HUES6 (cell line): ENCODE results near the gene HOOK1.
"Not testable (repeated sequence)": the region's sequence is repeated elsewhere in the genome, so short reads cannot be mapped to it uniquely, and the experiment has no call there.

Source experiments
- H3K27ac ChIP-seq: 2 replicates; pipeline ENCODE4 v1.7.0; 2013; ENCODE audit warnings: low read depth, mild to moderate bottlenecking, low read length, inconsistent platforms
- H3K27me3 ChIP-seq: 2 replicates; pipeline ENCODE4 v1.6.1; 2013; ENCODE audit warnings: low read length; ENCODE audit not compliant: control insufficient read depth, insufficient read depth
- H3K36me3 ChIP-seq: 2 replicates; pipeline ENCODE4 v1.6.1; 2013; ENCODE audit warnings: low read length; ENCODE audit not compliant: control insufficient read depth, insufficient read depth
- H3K4me1 ChIP-seq: 2 replicates; pipeline ENCODE4 v1.6.1; 2013; ENCODE audit warnings: low read length; ENCODE audit not compliant: control insufficient read depth, insufficient read depth
- H3K4me3 ChIP-seq: 2 replicates; pipeline ENCODE4 v1.5.1; 2013; ENCODE audit warnings: low read depth, low read length
- H3K9ac ChIP-seq: one replicate; pipeline ENCODE4 v1.6.1; 2013; ENCODE audit warnings: mild to moderate bottlenecking, low read length
- H3K9me3 ChIP-seq: 2 replicates; pipeline ENCODE4 v1.6.1; 2013; ENCODE audit warnings: low read depth, low read length; ENCODE audit not compliant: control insufficient read depth, insufficient read depth

HOOK1 gene

GRCh38 chr1:59917026-59917784 is 102.5 kb downstream of the HOOK1 start:
- no peak overlapping the region for H3K27ac ChIP-seq
- no peaks in the 10 kb centered on the region; the same call in 1 of the 2 replicates for H3K27me3 ChIP-seq
- H3K4me1 ChIP-seq: no peaks in the 10 kb centered on the region
- H3K36me3 ChIP-seq: no peaks in the 10 kb centered on the region
- no peaks in the 10 kb centered on the region for H3K9me3 ChIP-seq
- H3K9ac ChIP-seq: no peak overlapping the region
- no peak overlapping the region for H3K4me3 ChIP-seq

- Histone ChIP-seq H3K36me3 (no peaks in the 10 kb centered on the region), H3K9me3 (no peaks in the 10 kb centered on the region), H3K27ac (no peak overlapping the region), H3K4me3 (no peak overlapping the region), H3K9ac (no peak overlapping the region), H3K27me3 (peaks cover 2% of the 10 kb centered on the region), H3K4me1 (no peaks in the 10 kb centered on the region)
Measured at GRCh38 chr1:59917785-59918180, 103.0 kb downstream of the HOOK1 start.

- Histone ChIP-seq H3K27ac (no peak overlapping the region), H3K27me3 (peaks cover 13% of the 10 kb centered on the region), H3K9me3 (no peaks in the 10 kb centered on the region), H3K4me3 (no peak overlapping the region), H3K9ac (no peak overlapping the region), H3K36me3 (no peaks in the 10 kb centered on the region), H3K4me1 (no peaks in the 10 kb centered on the region)
Measured at GRCh38 chr1:59919746-59920145, 105.0 kb downstream of the HOOK1 start.

- not testable (repeated sequence) for H3K4me1 ChIP-seq, H3K9ac ChIP-seq, H3K27ac ChIP-seq, H3K9me3 ChIP-seq, H3K36me3 ChIP-seq, H3K4me3 ChIP-seq
- H3K27me3 ChIP-seq: peaks cover 29% of the 10 kb centered on the region
Measured at GRCh38 chr1:59921258-59921899, 106.6 kb downstream of the HOOK1 start.

- H3K9ac ChIP-seq: no peak overlapping the region
- no peak overlapping the region for H3K27ac ChIP-seq
- no peaks in the 10 kb centered on the region for H3K36me3 ChIP-seq
- H3K4me3 ChIP-seq: no peak overlapping the region
- peaks cover 62% of the 10 kb centered on the region for H3K27me3 ChIP-seq
- no peaks in the 10 kb centered on the region for H3K9me3 ChIP-seq
- H3K4me1 ChIP-seq: peaks cover 7% of the 10 kb centered on the region
Measured at GRCh38 chr1:59924653-59925052, 109.9 kb downstream of the HOOK1 start.
